HCEC 1CT (cell line): ENCODE results near the gene ABLIM2.
"Not testable (repeated sequence)": the region's sequence is repeated elsewhere in the genome, so short reads cannot be mapped to it uniquely, and the experiment has no call there.

Experiments used
- DNase-seq: peaks from one replicate; pipeline ENCODE4 v3.0.0-alpha.2; 2017

ABLIM2 gene

DNA sequence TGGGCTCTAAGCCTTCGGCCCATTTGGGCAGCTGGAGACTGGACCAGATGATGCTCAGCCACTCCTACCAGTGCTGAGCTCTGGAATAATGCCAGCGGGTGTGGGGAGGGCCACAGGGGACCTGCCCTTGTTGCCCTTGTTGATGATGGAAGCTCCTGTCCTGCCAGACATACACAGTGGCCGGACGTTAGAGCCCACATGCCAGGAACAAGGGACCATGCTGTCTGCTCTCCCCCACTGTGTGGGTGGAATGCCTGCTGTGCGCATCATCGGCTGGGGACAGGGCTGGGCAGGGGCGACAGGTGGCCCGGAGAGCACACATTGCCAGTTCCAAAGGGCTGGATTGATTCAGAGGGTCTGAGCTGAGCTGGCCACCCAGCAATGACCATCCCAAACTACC is 2.0 kb downstream of the ABLIM2 start:
- DNase-seq, result no peak

- no peak for DNase-seq
These were observed 2.8 kb downstream of the ABLIM2 start for GRCh38 chr4:8155660-8156421.

- no peak for DNase-seq
These were observed 3.6 kb downstream of the ABLIM2 start for GRCh38 chr4:8155048-8155447.

DNA sequence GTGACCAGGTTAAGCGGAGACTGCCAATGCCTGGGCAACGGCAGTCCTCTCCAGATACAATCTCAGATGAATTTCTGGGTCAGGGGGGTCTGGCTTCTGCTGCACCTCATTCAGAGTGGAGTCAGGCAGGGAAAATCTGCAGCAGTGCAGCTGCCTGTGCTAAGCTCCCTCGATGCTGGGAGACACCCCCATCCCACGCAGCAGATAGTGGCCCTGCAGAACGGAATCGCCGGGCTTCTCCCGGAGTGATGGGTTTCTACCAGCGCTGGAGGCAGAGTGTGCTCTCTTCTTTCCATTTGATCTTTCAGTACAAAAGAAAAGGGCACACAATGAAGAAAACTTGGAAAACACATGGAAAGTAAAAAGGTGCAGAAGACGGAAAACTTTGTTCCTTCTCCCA is 5.2 kb downstream of the ABLIM2 start:
- DNase-seq, result no peak

DNA sequence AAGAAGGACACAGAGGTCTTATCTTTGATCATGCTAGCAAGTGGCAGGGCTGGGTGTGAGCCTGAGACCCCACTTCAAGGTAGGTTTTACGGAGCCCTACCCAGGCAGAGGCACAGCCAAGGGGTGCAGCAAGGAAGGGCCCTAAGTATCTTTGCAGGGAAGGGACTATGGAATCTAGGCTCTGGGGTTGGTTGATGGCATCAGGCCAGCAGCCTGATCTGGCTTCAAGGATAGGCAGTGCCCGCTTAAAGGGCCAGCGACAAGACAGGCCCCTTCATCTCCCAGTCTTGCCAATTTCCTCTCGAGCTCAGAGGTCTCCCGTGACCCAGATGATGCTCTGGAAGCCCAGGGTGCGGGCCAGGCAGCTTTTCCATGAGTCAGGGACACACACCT is 5.8 kb downstream of the ABLIM2 start:
- no peak for DNase-seq

DNA sequence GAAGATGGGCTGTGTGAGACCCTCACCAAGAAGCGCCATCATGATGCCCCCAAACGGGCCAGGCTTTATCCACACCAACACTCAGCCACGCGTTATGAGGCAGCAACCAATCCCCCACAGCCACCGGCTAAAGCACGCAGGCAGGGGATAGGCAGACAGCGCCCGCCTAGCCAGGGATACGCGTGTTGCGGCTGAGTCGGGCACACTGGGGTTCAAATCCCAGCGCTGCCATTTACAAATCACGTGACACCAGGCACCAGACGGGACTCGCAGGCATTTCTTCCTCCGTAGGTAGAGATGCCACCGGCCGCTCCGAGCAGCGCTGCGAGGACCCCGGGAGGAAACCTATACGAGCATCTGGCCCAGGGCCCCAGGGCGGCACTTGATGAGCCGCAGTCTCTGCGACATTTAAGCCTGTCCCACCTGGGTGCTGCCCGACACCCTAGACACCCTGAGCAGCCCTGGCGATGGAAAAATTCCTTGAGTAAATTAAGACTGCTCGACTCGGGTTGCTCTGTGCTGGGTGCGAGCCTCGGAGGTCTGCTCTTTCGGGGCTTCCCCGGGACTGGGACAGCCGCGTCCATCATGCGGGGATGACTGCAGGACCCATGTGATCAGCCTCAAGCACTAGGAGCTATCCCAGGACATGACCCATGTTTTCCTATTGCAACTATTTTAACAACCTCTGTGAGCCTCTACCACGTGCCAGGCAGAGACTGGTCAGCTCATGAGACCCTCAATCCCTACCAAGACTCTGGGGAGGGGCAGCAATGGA is 6.3 kb downstream of the ABLIM2 start:
- no peak for DNase-seq

DNA sequence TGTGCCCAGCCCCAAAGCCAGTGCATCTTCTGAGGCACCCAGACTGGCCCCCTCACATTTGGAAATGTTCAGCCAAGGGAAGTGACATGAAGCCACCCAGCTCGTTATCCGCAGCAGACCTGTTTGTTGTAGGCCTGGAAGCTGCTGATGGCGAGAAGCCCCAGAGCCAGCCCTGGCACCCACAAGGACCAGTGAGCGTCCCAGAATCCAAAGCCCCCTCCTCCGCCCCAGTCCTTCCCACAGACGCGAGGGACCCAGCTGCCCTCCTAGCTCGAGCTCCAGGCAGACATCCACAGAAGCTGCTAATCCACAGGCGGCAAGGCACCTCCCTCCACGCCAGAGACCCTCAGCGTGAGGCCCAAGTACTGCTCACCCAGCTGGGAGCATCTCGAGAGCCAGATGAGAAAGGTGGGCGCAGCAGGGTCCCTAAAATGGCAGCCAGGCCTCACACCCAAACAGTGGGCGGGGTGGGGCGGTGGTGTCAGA is 7.4 kb downstream of the ABLIM2 start:
- no peak for DNase-seq

GRCh38 chr4:8150152-8151090 is 8.2 kb downstream of the ABLIM2 start:
- DNase-seq, result no peak

GRCh38 chr4:8149664-8150063 is 8.9 kb downstream of the ABLIM2 start:
- DNase-seq, result no peak

GRCh38 chr4:8148785-8149435 is 9.7 kb downstream of the ABLIM2 start:
- DNase-seq, result no peak

GRCh38 chr4:8148159-8148558 is 10.5 kb downstream of the ABLIM2 start:
- no peak for DNase-seq

- DNase-seq, result no peak
These were observed 11.2 kb downstream of the ABLIM2 start for GRCh38 chr4:8147231-8147970.

DNA sequence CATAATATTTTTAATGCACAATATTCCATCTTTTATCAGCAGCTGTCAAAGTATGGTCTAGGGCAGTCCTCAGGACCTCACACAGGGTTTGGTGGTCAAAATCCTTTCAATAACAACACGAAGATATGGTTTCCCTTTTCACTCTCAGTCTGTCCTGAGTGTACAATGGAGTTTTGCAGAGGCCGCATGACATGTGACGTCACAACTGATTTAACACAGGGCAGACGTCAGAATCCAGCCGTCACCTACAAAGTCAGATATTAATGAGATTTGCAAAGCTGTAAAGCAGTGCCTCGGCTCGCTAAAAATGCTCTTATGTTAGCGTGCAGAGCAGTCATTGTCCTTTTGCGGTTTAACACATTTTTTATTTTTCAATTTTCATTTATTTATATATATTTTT is 12.5 kb downstream of the ABLIM2 start:
- DNase-seq, result no peak

DNA sequence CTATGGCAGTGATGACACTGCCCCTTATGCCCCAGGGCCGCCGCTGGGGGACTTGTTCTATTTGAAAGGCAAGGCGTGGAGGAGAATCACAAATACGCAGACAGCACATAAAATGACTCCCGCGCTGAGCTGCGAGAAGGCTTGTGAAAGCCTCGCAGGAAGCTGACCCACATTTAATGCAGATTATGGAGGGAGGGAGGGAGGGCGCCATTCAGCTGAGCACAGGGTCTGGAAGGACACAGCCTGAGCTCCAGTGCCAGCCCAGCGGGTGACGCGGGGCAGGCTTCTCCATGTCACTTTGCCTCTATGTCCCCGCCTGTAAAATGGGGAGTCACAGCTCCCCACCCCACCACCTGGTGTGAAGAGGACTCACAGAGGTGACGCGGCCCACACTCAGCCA is 14.3 kb downstream of the ABLIM2 start:
- no peak for DNase-seq

GRCh38 chr4:8143392-8144140 is 15.0 kb downstream of the ABLIM2 start:
- no peak for DNase-seq

- DNase-seq, result no peak
These were observed 16.1 kb downstream of the ABLIM2 start for GRCh38 chr4:8142556-8142955.

GRCh38 chr4:8141935-8142334 is 16.7 kb downstream of the ABLIM2 start:
- no peak for DNase-seq

GRCh38 chr4:8140915-8141314 is 17.7 kb downstream of the ABLIM2 start:
- DNase-seq, result no peak

DNA sequence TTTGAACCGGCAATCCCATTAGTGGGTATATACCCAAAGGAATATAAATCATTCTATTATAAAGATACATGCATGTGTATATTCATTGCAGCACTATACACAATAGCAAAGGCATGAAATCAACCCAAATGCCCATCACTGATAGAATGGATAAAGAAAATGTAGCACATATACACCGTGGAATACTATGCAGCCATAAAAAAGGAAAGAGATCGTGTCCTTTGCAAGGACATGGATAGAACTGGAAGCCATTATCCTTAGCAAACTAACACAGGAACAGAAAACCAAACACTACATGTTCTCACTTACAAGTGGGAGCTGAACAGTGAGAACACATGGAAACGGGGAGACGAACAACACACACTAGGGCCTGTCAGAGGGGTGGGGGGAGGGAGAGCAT is 18.9 kb downstream of the ABLIM2 start:
- DNase-seq, result not testable (repeated sequence)

DNA sequence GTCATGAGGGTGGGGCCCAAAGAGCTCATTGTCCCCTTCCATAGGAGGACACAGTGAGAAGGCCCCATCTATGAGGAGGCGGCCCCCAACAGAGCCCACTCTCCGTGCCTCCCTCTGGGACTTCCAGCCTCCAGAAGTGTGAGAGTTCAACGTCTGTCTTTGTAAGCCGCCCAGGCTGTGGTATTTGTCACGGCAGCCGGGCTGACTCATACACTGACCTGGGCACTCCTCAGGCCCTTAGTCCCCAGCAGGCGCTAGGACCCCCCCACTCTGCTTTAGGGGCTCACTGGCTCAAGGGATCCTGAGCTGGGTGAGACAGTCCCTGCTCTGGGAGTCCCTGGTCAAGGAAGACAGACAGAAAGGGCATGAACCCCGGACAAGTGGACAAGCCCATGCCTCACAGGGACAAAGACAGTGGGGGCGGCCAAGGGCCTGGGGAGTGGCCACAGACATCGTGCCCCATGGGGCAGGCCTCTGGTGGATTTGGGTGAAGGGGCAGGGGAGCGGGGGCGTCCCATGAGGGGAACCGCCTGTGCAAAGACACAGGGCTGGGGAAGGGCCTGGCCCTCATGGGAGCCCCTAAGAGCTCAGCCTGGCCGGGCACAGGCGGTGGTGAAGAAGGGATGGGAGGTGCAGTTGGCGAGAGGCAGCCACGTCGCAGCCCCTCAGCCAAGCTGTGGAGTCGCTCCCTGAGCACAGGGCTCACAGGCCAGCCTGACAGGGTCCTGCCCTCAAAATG is 21.5 kb downstream of the ABLIM2 start:
- DNase-seq, result no peak
